Measurements from ENCODE around the gene KRTAP19-8. TPM values are rescaled to one million over a fixed set of nuclear protein-coding genes. Genes with fewer than 3 reads are reported as not detected.

The KRTAP19-8 gene
- total RNA-seq, 2 donors from 2014 or later, result not detected

DNA sequence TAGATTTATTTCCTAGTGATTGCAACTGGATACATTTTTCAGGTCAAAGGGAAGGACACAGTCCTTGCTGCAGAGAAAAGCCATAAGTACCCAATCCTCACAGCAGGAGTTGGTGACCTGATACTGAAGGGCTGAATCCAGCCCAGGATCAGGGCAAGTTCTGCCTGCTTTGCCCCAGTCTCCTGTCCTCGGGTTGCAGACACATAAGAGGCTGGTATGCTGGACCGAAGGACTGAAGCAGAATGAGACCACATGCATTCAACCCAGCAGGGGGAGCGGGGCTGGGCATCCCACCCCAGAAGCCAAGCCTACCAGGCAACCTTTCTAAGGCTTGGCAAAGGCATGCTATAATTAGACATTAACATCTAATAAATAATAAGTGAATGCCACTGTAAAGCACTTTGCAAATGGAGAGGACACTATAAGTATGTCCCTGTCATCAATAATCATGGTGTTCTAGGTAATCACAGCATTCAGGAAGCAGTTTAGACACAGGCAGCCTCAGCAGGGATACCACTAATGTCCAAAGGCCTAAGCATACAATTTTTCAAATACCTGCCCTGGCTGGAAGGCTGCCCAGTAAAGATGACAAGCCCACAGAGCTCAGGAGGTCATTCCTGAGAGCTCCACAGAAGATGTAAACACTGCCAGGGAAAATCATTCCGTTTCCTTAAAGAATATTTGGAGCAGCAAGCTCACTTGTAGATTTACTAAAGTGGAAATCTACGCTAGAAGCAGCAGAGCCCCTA lies 47.6 kb downstream of the KRTAP19-8 start:
- H3K4me3 Mint-ChIP-seq, result no peak overlapping the region
- H3K36me3 Mint-ChIP-seq (ENCODE audit: low read depth), result no peaks in the 10 kb centered on the region
- no peaks in the 10 kb centered on the region for H3K9me3 Mint-ChIP-seq
- H3K27ac Mint-ChIP-seq, result no peak overlapping the region
- peaks cover 15% of the 10 kb centered on the region for H3K27me3 Mint-ChIP-seq
- no peaks in the 10 kb centered on the region for H3K4me1 Mint-ChIP-seq
- no peak for ATAC-seq (replicated peaks)

DNA sequence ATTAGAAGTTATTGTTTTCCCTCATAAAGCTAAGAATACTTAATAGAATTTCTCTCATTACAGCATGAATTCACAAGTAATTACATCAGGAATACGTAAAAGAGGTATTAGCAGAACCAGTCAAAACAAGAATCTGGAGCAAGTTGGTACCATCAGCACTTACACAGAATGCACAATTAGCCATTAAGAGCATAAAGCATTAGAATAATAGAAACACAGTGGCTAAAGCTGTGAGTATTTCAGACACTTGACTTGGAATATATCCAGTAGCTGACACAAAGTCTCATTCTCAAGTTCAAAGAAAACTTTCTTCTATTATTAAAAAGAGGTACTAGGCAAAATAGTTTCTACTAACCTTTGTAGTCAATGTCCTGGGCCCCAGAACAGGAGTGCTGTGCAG lies 49.6 kb downstream of the KRTAP19-8 start:
- H3K4me1 Mint-ChIP-seq, result no peaks in the 10 kb centered on the region
- no peak for ATAC-seq (replicated peaks)
- peaks cover 6% of the 10 kb centered on the region for H3K27me3 Mint-ChIP-seq
- H3K27ac Mint-ChIP-seq, result no peak overlapping the region
- no peak overlapping the region for H3K4me3 Mint-ChIP-seq
- no peaks in the 10 kb centered on the region for H3K9me3 Mint-ChIP-seq
- H3K36me3 Mint-ChIP-seq (ENCODE audit: low read depth), result no peaks in the 10 kb centered on the region

Other genes starting within 250 kb of the KRTAP19-8 start
- gene KRTAP8-1, start 225.2 kb downstream of the KRTAP19-8 start, total RNA-seq, result not detected
- not detected for gene KRTAP7-1, start 208.7 kb downstream of the KRTAP19-8 start, total RNA-seq
- not detected for gene KRTAP11-1, start 156.9 kb downstream of the KRTAP19-8 start, total RNA-seq